ENCODE data around the gene POU2F2.

DNA sequence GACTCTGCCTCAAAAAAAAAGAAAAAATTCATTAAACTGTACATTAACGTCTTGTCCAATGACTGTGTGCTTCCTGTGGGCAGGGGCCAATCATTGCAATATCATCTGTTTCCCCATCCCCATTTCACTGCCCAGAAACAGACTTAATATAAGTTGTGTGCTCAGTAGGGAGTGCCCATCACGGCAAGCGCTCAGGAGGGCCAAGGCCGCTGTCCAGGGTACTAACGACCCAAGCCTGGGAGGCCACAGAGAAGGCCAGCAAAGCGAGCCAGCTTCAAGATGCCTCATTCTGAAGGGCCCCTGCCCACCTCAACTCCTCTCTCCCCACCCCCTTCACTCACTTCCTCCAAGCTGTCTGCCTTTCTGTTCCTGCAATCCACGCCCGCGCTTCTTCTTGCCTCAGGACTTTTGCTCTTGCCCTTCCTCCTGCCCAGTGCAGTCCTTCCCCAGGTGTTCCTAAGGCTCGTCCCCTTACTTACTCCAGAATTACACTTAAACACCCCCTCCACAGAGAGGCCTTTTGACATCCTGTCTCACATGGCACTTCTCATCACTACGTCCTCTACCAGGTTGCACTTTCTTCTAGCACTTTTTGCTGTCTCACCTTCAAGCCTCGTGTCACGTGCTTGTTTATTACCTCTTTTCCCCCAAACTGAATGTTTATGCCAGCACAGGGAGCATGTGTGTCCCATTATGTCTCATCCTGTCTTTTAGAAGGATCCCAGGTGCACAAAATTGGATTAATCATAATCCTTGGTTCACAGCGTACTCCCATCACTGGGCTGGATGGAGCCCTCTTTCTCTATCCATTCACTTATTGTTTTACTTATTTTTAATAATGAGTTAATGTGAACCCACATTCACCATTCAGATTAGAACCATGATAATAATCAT lies 11.3 kb upstream of the POU2F2 start:
- TF ChIP-seq CTCF (IDR thresholded peaks at IDR 0.05) (no peak), POLR2A (IDR thresholded peaks at IDR 0.05) (no peak)

All from stomach (tissue), 4 donors.